Smooth muscle cell (in vitro differentiated cells): Measurements from ENCODE around the gene TBC1D22A. TPM values are rescaled to one million over a fixed set of nuclear protein-coding genes. Genes with fewer than 3 reads are reported as not detected.

Experiments
- DNase-seq: peaks from one replicate; lab custom pipeline; 2025; ENCODE audit not compliant: unreplicated experiment; lab: John Stamatoyannopoulos, UW
- H2AFZ ChIP-seq: fragments of 200-600 bp; sonication (generic); 2 replicates; pipeline ENCODE4 v1.6.0; 2016; ENCODE audit warnings: antibody characterized with exemption, low read depth, mild to moderate bottlenecking
- H3F3A ChIP-seq: fragments of 200-600 bp; sonication (generic); 2 replicates; pipeline ENCODE4 v1.6.0; 2017; ENCODE audit warnings: antibody characterized with exemption, low read depth
- H3K27ac ChIP-seq: fragments of 200-600 bp; sonication (generic); 2 replicates; pipeline ENCODE4 v1.5.1; 2016; ENCODE audit warnings: low read depth, mild to moderate bottlenecking
- H3K27me3 ChIP-seq: fragments of 200-600 bp; sonication (generic); 2 replicates; pipeline ENCODE4 v1.6.1; 2016; ENCODE audit warnings: low read depth, mild to moderate bottlenecking
- H3K36me3 ChIP-seq: fragments of 200-600 bp; sonication (generic); 2 replicates; pipeline ENCODE4 v1.5.1; 2016; ENCODE audit warnings: low read depth
- H3K4me1 ChIP-seq: fragments of 200-600 bp; sonication (generic); 2 replicates; pipeline ENCODE4 v1.5.1; 2016; ENCODE audit warnings: low read depth
- H3K4me2 ChIP-seq: fragments of 200-600 bp; sonication (generic); 2 replicates; pipeline ENCODE4 v1.6.0; 2016; ENCODE audit warnings: mild to moderate bottlenecking
- H3K4me3 ChIP-seq: fragments of 200-600 bp; sonication (generic); 2 replicates; pipeline ENCODE4 v1.5.1; 2016; ENCODE audit warnings: mild to moderate bottlenecking
- H3K79me2 ChIP-seq: fragments of 200-600 bp; sonication (generic); 2 replicates; pipeline ENCODE4 v1.6.0; 2016; ENCODE audit warnings: low read depth, mild to moderate bottlenecking
- H3K9ac ChIP-seq: fragments of 200-600 bp; sonication (generic); 2 replicates; pipeline ENCODE4 v1.6.0; 2016; ENCODE audit warnings: low read depth
- H3K9me3 ChIP-seq: fragments of 200-600 bp; sonication (generic); replicated peaks from 2 replicates; pipeline ENCODE4 v1.5.1; 2016; ENCODE audit warnings: low read depth
- H4K20me1 ChIP-seq: fragments of 200-600 bp; sonication (generic); 2 replicates; pipeline ENCODE4 v1.6.0; 2016; ENCODE audit warnings: low read depth
- CTCF ChIP-seq: fragments of 200-600 bp; sonication (generic); IDR thresholded peaks from 2 replicates; pipeline ENCODE4 v1.5.1; 2017; ENCODE audit warnings: borderline replicate concordance, mild to moderate bottlenecking, antibody characterized with exemption; ENCODE audit not compliant: insufficient read depth, poor library complexity, severe bottlenecking
- WGBS: methylation state at CpG from one replicate; pipeline ENCODE4 v1.1.7; 2016; ENCODE audit warnings: low lambda C conversion rate; 5-methylcytosine and 5-hydroxymethylcytosine counted together
- polyA plus RNA-seq: library from polyadenylated mRNA; unstranded; fragments of >200 nt; fragmentation: Nextera tagmentation; extraction: Ambion mirVana; gene quantifications from 2 replicates; pipeline ENCODE4 v1.2.1, GENCODE V29; 2016
- total RNA-seq: library from RNA; depleted of rRNA; stranded (reverse); fragments of >200 nt; gene quantifications from 2 replicates; pipeline ENCODE4 v1.2.3, GENCODE V29; 2014

The TBC1D22A gene
- total and polyA plus RNA-seq, 2 experiments from 2014 or later: 12.5 to 14.4 TPM

GRCh38 chr22:47110817-47111443 lies 348.5 kb downstream of the TBC1D22A start:
- H3K4me1 ChIP-seq: peaks cover 14% of the 10 kb centered on the region
- H3K9ac ChIP-seq: peak overlapping the region; percentile 46
- DNase-seq: no peak
- no peak overlapping the region for H2AFZ ChIP-seq
- peaks cover 9% of the 10 kb centered on the region for H3F3A ChIP-seq
- H4K20me1 ChIP-seq: no peaks in the 10 kb centered on the region
- TF ChIP-seq CTCF: no peak
- H3K4me3 ChIP-seq: no peak overlapping the region
- H3K4me2 ChIP-seq: peak overlapping the region; percentile 76
- H3K9me3 ChIP-seq: no peaks in the 10 kb centered on the region
- peak overlapping the region; percentile 91 for H3K27ac ChIP-seq
- 71% methylated on average over 18 of the region's 18 CpGs for WGBS
- no peaks in the 10 kb centered on the region for H3K36me3 ChIP-seq
- H3K27me3 ChIP-seq: no peaks in the 10 kb centered on the region
- no peaks in the 10 kb centered on the region for H3K79me2 ChIP-seq

GRCh38 chr22:47111626-47112581 lies 349.5 kb downstream of the TBC1D22A start:
- Histone ChIP-seq H3K9ac (peak overlapping the region; percentile 46), H3K4me2 (peak overlapping the region; percentile 76), H3K36me3 (no peaks in the 10 kb centered on the region), H3K79me2 (no peaks in the 10 kb centered on the region), H3K4me1 (peaks cover 14% of the 10 kb centered on the region), H3K9me3 (no peaks in the 10 kb centered on the region), H3F3A (peaks cover 4% of the 10 kb centered on the region), H2AFZ (no peak overlapping the region), H4K20me1 (no peaks in the 10 kb centered on the region), H3K27me3 (no peaks in the 10 kb centered on the region), H3K4me3 (no peak overlapping the region), H3K27ac (peak overlapping the region; percentile 91)
- no peak for TF ChIP-seq CTCF
- DNase-seq: no peak
- WGBS: 79% methylated on average over 29 of the region's 29 CpGs

- Histone ChIP-seq H3K9me3 (no peaks in the 10 kb centered on the region), H2AFZ (no peak overlapping the region), H3K27me3 (no peaks in the 10 kb centered on the region), H3F3A (no peaks in the 10 kb centered on the region), H3K27ac (peak overlapping the region; percentile 91), H4K20me1 (no peaks in the 10 kb centered on the region), H3K36me3 (no peaks in the 10 kb centered on the region), H3K4me2 (peak overlapping the region; percentile 73), H3K9ac (no peak overlapping the region), H3K79me2 (no peaks in the 10 kb centered on the region), H3K4me3 (no peak overlapping the region), H3K4me1 (peaks cover 14% of the 10 kb centered on the region)
- no peak for DNase-seq
- no peak for TF ChIP-seq CTCF
- 93% methylated on average over 13 of the region's 13 CpGs for WGBS
These were observed 350.1 kb downstream of the TBC1D22A start for GRCh38 chr22:47112582-47112965.
